ENCODE measurements around the gene ZNF778.
"Not testable (repeated sequence)": the region's sequence is repeated elsewhere in the genome, so short reads cannot be mapped to it uniquely, and the experiment has no call there.

The ZNF778 gene

DNA sequence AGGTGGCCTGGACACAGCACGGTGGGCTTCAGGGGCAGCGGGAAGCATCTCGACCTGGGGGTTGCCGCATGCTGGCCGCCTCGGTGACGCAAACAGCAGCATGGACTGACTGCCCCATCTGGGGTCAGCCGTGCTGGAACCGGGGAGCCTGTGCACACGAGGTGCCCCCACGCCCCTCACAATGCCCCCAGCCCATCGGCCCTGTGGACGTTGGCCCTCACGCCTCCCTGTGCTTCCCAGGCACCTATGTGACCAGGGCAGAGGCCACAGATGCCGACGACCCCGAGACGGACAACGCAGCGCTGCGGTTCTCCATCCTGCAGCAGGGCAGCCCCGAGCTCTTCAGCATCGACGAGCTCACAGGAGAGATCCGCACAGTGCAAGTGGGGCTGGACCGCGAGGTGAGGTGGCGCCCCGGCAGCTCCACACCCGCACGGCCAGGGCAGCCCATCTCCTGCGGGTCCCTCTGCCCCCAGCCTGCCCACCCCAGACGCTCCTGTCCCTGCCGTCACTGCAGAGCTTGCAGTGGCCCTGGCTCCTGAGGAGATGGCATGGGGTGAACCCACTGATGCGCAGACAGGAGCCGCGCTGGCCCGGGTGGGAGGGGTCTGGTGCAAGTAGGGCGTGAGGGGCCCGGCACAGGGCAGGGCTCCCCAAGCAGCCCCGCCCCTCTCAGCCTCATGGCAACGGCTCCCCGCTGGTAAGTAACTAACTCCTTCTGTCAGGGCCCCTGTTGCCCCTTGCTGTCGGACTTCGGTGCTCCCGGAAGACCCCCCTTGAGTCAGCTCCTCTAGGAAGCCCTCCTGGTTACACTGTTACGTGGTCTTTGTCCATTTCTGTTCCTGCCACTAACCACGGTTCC is 32.3 kb upstream of the ZNF778 start:
- POLR2A ChIA-PET = no interaction called here

DNA sequence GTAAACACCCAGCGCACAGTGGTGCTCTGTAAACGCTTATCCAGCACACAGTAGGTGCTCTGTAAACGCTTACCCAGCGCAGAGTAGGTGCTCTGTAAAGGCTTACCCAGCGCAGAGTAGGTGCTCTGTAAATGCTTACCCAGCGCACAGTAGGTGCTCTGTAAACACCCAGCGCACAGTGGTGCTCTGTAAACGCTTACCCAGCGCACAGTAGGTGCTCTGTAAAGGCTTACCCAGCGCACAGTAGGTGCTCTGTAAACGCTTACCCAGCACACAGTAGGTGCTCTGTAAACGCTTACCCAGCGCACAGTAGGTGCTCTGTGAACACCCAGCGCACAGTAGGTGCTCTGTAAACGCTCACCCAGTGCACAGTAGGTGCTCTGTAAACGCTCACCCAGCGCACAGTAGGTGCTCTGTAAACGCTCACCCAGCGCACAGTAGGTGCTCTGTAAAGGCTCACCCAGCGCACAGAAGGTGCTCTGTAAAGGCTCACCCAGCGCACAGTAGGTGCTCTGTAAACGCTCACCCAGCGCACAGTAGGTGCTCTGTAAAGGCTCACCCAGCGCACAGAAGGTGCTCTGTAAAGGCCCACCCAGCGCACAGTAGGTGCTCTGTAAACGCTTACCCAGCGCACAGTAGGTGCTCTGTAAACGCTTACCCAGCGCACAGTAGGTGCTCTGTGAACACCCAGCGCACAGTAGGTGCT is 31.5 kb upstream of the ZNF778 start:
- H3K9me3 ChIP-seq (ENCODE audit: control insufficient read depth, insufficient read depth, low read depth, low read length); H3K4me1 ChIP-seq (ENCODE audit: control insufficient read depth, insufficient read depth, low read length); H3K4me3 ChIP-seq (ENCODE audit: low read depth, low read length); H3K36me3 ChIP-seq (ENCODE audit: control insufficient read depth in 2 of 2, insufficient read depth in 1 of 2, low read length in 2 of 2); POLR2A ChIA-PET; H3K27ac ChIP-seq (ENCODE audit: extremely low read depth, low read depth, low read length): not testable (repeated sequence)
- CTCF ChIA-PET = interaction anchor here (0.9 kb wide), 1 partner anchor 9 kb away, joined by 4 read pairs; no protein-coding TSS in a partner anchor
- TF ChIP-seq, protein P1, sequence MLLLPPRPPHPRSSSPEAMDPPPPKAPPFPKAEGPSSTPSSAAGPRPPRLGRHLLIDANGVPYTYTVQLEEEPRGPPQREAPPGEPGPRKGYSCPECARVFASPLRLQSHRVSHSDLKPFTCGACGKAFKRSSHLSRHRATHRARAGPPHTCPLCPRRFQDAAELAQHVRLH (tag by site-specific recombination; IDR thresholded peaks at IDR 0.05) = 0 out of 2 replicates have a peak, but pooled peaks have one; percentile 28
- TF ChIP-seq ZSCAN16 (tag by site-specific recombination; IDR thresholded peaks at IDR 0.05) (peak; percentile 92), ZNF423 (tag by site-specific recombination; IDR thresholded peaks at IDR 0.05) (0 out of 2 replicates have a peak, but pooled peaks have one; percentile 9)

More for the DNA sequence above, 32.3 kb upstream of the ZNF778 start:
- no peaks in the 10 kb centered on the region for H3K36me3 ChIP-seq (ENCODE audit: control insufficient read depth in 2 of 2, insufficient read depth in 1 of 2, low read length in 2 of 2)
- CTCF ChIA-PET = interaction anchor here (0.9 kb wide), 1 partner anchor 8 kb away, joined by 4 read pairs; no protein-coding TSS in a partner anchor
- H3K27ac ChIP-seq (ENCODE audit: extremely low read depth, low read depth, low read length) = no peak overlapping the region
- no peaks in the 10 kb centered on the region for H3K9me3 ChIP-seq (ENCODE audit: control insufficient read depth, insufficient read depth, low read depth, low read length)
- H3K4me3 ChIP-seq (ENCODE audit: low read depth, low read length) = no peak overlapping the region
- TF ChIP-seq KLF9 (tag by site-specific recombination; IDR thresholded peaks at IDR 0.05; ENCODE audit: low read depth) (0 out of 2 replicates have a peak, but pooled peaks have one; percentile 15), ZNF558 (tag by site-specific recombination; IDR thresholded peaks at IDR 0.05) (no peak), KLF1 (tag by site-specific recombination; IDR thresholded peaks at IDR 0.05) (peak; percentile 66), ZNF777 (tag by site-specific recombination; IDR thresholded peaks at IDR 0.05; ENCODE audit: borderline replicate concordance) (no peak)
- no peaks in the 10 kb centered on the region for H3K4me1 ChIP-seq (ENCODE audit: control insufficient read depth, insufficient read depth, low read length)

DNA sequence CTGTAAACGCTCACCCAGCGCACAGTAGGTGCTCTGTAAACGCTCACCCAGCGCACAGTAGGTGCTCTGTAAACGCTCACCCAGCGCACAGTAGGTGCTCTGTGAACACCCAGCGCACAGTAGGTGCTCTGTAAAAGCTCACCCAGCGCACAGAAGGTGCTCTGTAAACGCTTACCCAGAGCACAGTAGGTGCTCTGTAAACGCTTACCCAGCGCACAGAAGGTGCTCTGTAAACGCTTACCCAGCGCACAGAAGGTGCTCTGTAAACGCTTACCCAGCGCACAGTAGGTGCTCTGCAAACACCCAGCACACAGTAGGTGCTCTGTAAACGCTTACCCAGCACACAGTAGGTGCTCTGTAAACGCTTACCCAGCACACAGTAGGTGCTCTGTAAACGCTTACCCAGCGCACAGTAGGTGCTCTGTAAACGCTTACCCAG is 30.9 kb upstream of the ZNF778 start:
- H3K4me1 ChIP-seq (ENCODE audit: control insufficient read depth, insufficient read depth, low read length); CTCF ChIA-PET; H3K4me3 ChIP-seq (ENCODE audit: low read depth, low read length); H3K36me3 ChIP-seq (ENCODE audit: control insufficient read depth in 2 of 2, insufficient read depth in 1 of 2, low read length in 2 of 2); POLR2A ChIA-PET; H3K9me3 ChIP-seq (ENCODE audit: control insufficient read depth, insufficient read depth, low read depth, low read length); H3K27ac ChIP-seq (ENCODE audit: extremely low read depth, low read depth, low read length): not testable (repeated sequence)
- TF ChIP-seq ZNF792 (tag by site-specific recombination; IDR thresholded peaks at IDR 0.05) (peak; percentile 92; the same call in 1 of the 2 replicates), ZSCAN16 (tag by site-specific recombination; IDR thresholded peaks at IDR 0.05) (peak; percentile 100)

DNA sequence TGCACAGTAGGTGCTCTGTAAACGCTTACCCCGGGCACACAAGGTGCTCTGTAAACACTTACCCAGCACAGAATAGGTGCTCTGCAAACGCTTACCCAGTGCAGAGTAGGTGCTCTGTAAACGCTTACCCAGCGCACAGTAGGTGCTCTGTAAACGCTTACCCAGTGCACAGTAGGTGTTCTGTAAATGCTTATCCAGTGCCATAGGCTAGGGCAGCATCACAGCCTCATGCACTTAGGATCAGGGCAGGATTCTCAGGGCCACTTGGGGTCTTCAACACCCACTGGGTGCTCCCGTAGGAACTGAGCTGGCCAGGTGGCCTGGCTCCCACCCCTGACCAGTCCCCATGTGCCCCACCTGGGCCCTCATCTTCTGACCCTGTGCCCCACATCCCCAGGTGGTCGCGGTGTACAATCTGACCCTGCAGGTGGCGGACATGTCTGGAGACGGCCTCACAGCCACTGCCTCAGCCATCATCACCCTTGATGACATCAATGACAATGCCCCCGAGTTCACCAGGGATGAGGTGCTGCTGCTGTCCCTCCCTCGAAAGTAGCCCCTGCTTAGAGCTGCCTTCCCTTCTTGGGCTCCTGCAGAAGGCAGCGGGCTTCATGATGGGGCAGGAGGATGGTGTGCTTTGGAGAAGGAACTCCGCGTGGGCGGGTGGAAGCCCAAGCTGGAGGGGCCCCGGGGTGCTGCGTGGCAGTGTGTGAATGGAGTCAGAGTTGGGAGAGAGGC is 30.3 kb upstream of the ZNF778 start:
- no peak overlapping the region for H3K27ac ChIP-seq (ENCODE audit: extremely low read depth, low read depth, low read length)
- H3K36me3 ChIP-seq (ENCODE audit: control insufficient read depth in 2 of 2, insufficient read depth in 1 of 2, low read length in 2 of 2) = no peaks in the 10 kb centered on the region
- H3K9me3 ChIP-seq (ENCODE audit: control insufficient read depth, insufficient read depth, low read depth, low read length) = no peaks in the 10 kb centered on the region
- ChIA-PET CTCF (no interaction called here), POLR2A (no interaction called here)
- H3K4me3 ChIP-seq (ENCODE audit: low read depth, low read length) = no peak overlapping the region
- H3K4me1 ChIP-seq (ENCODE audit: control insufficient read depth, insufficient read depth, low read length) = no peaks in the 10 kb centered on the region
- TF ChIP-seq, protein P2, sequence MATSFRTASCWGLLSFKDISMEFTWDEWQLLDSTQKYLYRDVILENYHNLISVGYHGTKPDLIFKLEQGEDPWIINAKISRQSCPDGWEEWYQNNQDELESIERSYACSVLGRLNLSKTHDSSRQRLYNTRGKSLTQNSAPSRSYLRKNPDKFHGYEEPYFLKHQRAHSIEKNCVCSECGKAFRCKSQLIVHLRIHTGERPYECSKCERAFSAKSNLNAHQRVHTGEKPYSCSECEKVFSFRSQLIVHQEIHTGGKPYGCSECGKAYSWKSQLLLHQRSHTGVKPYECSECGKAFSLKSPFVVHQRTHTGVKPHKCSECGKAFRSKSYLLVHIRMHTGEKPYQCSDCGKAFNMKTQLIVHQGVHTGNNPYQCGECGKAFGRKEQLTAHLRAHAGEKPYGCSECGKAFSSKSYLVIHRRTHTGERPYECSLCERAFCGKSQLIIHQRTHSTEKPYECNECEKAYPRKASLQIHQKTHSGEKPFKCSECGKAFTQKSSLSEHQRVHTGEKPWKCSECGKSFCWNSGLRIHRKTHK (tag by site-specific recombination; IDR thresholded peaks at IDR 0.05) = no peak
- no peak for TF ChIP-seq ZNF23 (tag by site-specific recombination; IDR thresholded peaks at IDR 0.05; ENCODE audit: borderline replicate concordance)
- TF ChIP-seq, protein P3, sequence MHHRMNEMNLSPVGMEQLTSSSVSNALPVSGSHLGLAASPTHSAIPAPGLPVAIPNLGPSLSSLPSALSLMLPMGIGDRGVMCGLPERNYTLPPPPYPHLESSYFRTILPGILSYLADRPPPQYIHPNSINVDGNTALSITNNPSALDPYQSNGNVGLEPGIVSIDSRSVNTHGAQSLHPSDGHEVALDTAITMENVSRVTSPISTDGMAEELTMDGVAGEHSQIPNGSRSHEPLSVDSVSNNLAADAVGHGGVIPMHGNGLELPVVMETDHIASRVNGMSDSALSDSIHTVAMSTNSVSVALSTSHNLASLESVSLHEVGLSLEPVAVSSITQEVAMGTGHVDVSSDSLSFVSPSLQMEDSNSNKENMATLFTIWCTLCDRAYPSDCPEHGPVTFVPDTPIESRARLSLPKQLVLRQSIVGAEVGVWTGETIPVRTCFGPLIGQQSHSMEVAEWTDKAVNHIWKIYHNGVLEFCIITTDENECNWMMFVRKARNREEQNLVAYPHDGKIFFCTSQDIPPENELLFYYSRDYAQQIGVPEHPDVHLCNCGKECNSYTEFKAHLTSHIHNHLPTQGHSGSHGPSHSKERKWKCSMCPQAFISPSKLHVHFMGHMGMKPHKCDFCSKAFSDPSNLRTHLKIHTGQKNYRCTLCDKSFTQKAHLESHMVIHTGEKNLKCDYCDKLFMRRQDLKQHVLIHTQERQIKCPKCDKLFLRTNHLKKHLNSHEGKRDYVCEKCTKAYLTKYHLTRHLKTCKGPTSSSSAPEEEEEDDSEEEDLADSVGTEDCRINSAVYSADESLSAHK (tag by site-specific recombination; IDR thresholded peaks at IDR 0.05) = no peak
- TF ChIP-seq, protein P4, sequence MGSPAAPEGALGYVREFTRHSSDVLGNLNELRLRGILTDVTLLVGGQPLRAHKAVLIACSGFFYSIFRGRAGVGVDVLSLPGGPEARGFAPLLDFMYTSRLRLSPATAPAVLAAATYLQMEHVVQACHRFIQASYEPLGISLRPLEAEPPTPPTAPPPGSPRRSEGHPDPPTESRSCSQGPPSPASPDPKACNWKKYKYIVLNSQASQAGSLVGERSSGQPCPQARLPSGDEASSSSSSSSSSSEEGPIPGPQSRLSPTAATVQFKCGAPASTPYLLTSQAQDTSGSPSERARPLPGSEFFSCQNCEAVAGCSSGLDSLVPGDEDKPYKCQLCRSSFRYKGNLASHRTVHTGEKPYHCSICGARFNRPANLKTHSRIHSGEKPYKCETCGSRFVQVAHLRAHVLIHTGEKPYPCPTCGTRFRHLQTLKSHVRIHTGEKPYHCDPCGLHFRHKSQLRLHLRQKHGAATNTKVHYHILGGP (tag by site-specific recombination; IDR thresholded peaks at IDR 0.05) = no peak
- peak; percentile 66 for TF ChIP-seq ZFHX2 (tag by site-specific recombination; conservative IDR thresholded peaks at IDR 0.05)
- TF ChIP-seq, protein P5, sequence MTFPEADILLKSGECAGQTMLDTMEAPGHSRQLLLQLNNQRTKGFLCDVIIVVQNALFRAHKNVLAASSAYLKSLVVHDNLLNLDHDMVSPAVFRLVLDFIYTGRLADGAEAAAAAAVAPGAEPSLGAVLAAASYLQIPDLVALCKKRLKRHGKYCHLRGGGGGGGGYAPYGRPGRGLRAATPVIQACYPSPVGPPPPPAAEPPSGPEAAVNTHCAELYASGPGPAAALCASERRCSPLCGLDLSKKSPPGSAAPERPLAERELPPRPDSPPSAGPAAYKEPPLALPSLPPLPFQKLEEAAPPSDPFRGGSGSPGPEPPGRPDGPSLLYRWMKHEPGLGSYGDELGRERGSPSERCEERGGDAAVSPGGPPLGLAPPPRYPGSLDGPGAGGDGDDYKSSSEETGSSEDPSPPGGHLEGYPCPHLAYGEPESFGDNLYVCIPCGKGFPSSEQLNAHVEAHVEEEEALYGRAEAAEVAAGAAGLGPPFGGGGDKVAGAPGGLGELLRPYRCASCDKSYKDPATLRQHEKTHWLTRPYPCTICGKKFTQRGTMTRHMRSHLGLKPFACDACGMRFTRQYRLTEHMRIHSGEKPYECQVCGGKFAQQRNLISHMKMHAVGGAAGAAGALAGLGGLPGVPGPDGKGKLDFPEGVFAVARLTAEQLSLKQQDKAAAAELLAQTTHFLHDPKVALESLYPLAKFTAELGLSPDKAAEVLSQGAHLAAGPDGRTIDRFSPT (tag by site-specific recombination; IDR thresholded peaks at IDR 0.05) = 0 out of 2 replicates have a peak, but pooled peaks have one; percentile 45
- no peak for TF ChIP-seq ZNF776 (tag by site-specific recombination; IDR thresholded peaks at IDR 0.05; ENCODE audit: borderline replicate concordance)
